ENCODE data around the gene UFC1.
"Not testable (repeated sequence)": the region's sequence is repeated elsewhere in the genome, so short reads cannot be mapped to it uniquely, and the experiment has no call there.

UFC1 gene

DNA sequence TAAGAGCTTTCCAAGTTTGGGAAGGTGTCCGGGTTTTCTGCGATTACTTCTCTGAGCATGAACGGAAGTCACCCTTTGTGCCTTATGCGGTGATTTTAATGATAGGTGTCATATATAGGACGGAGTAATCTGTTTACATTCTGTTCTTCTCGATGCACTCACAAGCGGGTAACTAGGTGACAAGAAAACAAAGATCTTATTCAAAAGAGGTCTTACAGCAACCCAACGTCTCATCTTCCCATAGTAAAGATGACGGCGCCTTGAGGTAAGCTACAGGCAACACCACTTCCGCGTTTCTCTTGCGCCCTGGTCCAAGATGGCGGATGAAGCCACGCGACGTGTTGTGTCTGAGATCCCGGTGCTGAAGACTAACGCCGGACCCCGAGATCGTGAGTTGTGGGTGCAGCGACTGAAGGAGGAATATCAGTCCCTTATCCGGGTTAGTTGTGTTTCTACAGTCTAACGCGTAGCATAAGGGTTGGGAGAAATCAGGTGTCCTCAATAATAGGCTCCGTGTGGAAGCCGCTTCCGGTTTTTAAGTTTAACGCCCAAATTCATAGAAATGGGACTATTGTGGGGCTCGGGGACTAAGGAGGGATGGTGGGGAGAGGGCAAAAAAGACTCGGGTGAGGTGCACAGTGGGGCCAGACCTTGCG lies at the start of gene UFC1:
Gene UFC1, plus strand, starts transcription at position 297 of the 656 bp plus-strand sequence. Its CDS starts 20 bp downstream, at position 317.
- DNase-seq (ENCODE audit: low spot score) = peak; percentile 90

DNA sequence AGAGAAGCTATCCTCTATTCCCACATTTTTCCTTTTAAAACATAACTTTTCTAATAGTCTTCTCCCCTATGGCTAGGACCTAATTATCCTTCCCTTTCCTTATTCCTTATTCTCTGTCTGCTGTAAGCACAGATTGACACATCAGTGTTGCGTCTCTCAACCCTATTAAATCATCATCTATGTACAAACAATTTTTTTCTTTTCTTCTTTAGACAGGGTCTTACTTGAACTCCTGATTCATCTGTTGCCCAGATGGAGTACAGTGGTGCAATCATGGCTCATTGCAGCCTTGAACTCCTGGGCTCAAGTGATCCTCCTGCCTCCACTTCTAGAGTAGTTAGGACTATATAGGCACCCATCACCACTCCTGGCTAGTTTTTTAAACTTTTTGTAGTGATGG lies 47.3 kb upstream of the UFC1 start:
- DNase-seq (ENCODE audit: low spot score) = no peak

DNA sequence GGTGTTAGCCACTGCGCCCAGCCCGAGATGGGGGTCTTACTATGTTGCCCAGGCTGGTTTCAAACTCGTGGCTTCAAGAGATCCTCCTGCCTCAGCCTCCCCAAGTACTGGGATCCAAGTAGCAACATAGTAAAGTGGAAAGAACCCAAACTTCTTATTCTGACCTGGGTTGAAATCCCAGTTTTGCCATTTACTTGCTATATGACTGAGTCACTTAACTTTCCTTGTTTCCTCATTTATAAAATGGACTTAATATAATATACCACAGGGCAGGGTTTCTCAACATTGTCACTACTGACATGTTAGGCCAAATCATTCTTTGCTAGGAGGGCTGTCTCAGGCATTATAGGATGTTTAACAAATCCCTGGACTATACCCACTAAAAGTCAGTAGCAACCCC lies 42.7 kb upstream of the UFC1 start:
- DNase-seq (ENCODE audit: low spot score) = no peak

DNA sequence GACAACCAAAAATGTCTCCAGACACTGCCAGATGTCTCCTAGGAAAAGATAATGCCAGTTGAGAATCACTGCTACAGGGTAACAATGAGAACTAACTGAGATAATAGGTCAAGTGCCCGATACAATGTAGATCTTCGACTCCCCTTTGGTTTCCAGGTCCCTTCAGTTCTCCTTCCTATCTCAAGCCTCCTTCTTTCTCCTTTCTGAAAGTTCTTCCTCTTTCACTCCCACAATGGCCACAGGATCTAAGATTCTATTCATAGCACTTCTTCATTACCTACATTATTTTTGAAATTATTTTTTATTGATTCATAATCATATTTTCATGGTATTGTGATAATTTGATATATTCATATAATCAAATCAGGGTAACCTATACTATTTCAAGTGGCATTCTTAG lies 42.3 kb upstream of the UFC1 start:
- no peak for DNase-seq (ENCODE audit: low spot score)

DNA sequence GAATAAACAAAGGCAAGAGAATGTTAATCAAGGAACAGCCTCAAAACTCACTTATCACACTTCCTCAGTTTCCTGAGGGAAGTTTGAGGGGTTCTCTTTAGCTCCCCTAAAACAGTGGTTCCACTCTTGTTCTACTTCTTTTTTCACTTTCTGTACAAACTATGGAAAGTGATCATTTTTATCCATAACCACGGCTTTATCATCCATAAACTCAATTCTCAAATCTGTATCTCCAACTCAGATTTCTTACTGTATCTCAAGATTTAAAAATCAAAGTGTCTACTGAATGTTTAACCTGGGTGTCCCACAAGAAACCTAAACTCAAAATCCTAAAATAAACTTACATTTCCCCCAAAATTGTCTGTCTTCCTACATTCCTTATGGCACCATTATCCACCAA lies 39.9 kb upstream of the UFC1 start:
- DNase-seq (ENCODE audit: low spot score) = no peak

DNA sequence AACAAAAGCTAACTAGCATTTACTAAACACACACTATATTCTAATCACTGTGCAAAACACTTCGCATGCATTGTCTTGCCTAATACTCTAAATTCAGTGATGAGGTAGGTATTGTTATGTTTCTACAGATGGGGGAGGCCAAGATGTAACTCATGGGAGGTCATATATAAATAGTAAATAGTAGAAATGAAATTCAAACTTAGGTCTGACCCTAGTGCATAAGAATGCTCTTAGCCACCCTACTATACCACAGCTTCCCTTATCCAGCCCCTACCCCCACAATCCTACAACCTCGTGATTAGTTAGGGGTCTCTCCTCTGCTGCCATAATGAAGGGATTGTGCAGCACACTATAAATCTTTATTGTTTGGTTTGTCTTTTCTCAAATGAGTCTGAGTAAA lies 39.2 kb upstream of the UFC1 start:
- DNase-seq (ENCODE audit: low spot score) = no peak

DNA sequence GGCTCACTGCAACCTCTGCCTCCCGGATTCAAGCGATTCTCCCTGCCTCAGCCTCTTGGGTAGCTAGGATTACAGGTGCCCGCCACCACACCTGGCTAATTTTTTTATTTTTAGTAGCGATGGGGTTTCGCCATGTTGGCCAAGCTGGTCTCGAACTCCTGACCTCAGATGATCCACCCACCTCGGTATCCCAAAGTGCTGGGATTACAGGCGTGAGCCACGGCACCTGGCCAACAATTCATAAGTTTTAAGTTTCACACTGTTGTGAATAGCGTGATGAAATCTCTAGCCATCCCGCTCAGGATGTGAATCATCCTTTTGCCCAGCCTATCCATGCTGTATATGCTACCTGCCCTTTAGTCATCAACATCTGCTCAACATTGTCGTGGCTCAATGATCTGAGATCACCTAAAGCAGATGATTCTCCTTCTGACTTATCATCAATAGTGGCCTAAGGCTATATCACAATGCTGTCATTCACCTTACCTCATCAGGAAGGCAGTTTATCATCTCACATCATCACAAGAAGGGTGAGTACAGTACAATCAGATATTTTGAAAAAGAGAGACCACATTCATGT lies 38.6 kb upstream of the UFC1 start:
- DNase-seq (ENCODE audit: low spot score) = no peak

DNA sequence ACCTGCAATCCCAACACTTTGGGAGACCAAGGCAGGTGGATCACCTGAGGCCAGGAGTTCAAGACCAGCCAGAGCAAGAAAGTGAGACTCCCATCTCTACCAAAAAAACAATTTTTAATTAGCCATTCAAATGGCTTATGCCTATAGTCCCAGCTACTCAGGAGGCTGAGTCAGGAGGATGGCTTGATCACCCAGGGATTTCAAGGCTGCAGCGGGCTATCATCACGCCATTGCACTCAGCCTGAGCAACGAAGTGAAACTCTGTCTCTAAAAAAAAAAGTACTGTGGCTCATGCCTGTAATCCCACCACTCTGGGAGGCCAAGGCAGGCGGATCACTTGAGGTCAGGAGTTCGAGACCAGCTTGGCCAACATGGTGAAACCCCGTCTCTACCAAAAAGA lies 37.8 kb upstream of the UFC1 start:
- DNase-seq (ENCODE audit: low spot score) = not testable (repeated sequence)

DNA sequence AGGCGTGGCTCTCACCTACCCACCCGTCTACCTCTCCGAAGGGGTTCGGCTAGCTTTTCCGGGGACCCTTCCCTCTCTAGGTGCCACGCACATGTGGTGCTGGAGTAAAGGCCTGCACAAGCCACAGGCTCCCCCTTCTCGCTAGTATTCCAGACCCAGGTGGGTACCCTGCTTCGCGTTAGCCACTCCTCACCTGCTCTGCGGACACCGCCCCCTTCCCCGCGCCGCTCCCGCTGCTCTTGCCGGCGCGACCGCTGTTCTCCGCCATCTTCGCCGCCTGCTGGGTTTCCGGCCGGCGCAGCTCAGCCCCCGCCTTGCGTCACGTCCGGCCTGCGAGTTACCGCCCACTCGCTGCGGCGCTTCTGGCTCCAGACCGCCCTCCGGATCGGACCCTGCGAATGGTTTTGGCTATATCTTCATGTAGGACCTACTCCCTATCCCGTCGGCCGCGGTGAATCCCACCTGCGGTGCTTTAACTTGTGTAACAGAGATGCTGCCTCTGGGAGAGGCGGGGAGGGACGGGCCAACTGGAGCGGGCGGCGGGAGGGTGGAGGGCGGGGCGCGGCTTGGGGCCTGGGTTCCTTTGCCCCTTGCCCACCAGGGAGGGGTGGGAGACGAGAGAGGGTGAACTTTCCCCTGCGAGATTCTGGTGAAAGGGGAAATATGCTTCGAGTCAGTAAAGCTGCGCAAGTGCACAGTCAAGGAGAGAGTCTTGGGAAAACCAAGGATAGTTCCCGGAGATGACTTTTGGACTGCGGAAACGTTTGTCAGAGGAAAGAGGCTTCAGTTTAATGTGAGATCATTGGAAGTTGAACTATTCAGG lies 35.8 kb upstream of the UFC1 start, which contains the start of the genes NIT1 and PFDN2:
Gene NIT1, plus strand, starts transcription at position 347 of the 823 bp plus-strand sequence. Its CDS starts 72 bp downstream, at position 419.
Gene PFDN2, minus strand, starts transcription at position 279 of the 823 bp plus-strand sequence. Its CDS starts 11 bp downstream, at position 268.
- DNase-seq (ENCODE audit: low spot score) = peak; percentile 88

DNA sequence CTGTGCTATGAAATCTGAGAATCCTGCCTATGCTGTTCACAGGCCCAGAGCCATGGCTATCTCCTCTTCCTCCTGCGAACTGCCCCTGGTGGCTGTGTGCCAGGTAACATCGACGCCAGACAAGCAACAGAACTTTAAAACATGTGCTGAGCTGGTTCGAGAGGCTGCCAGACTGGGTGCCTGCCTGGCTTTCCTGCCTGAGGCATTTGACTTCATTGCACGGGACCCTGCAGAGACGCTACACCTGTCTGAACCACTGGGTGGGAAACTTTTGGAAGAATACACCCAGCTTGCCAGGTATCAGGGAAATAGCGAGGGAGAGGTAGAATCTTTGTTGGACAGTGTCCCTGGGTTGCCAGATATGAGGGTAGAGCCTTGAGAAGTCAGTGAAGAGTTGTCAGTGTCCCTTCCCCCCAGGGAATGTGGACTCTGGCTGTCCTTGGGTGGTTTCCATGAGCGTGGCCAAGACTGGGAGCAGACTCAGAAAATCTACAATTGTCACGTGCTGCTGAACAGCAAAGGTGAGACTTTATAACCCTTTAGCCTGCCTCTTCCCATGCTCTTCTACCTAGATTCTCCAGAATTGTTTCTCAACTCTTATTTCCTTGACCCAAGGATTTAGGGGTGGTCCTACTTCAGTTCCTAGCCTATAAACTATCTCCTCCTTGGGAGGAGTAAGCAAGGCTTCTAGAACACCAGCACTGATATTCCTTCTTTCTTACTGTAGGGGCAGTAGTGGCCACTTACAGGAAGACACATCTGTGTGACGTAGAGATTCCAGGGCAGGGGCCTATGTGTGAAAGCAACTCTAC lies 34.5 kb upstream of the UFC1 start:
- peak; percentile 79 for DNase-seq (ENCODE audit: low spot score)

DNA sequence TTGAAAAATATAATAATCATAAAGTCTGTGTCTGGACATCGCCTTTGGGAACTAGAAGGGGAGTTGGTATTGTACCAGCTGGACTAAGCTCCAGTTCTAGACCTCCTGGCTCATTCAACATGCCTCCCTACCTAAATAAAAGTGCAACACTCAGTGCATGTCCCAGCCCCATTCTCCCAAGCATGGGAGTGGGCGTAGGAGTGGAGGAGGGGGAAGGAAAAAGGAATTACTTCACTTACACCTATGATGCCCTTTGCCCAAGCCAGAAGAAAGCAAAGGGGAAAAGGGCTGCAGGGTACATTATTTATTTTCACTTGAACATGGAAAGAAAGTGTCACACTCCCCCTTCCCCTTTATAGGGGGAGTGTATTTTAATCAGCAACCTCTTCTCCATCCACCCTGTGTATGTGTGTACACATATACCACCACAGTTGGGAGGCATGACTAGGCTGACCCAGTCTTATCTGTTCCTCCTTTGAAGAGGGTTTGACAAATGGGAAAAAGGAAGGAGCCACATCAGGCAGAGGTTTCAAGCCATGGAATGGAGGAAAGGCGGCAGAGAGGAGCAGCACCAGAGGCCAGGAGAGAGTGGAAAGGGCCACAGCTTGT lies 32.6 kb upstream of the UFC1 start:
- no peak for DNase-seq (ENCODE audit: low spot score)

DNA sequence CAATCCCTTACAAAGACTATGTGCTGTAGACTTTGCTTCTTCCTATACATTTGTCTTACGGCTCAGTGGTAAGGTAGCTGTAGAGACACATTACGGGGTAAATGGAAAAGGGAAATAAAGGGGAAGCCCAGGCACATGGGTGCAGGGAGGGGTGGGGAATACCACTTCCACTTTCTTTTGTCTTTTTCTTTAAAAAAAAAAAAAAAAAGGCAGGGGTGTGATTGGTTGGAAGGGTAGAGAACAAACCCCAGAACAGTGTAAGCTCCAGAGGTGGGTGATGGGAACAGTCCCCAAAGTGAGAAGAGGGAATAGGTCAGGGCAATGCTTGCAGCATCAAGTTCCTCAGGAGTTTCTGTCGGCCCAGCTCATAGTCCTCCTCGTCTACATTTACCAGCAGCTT lies 31.9 kb upstream of the UFC1 start:
- DNase-seq (ENCODE audit: low spot score) = no peak

DNA sequence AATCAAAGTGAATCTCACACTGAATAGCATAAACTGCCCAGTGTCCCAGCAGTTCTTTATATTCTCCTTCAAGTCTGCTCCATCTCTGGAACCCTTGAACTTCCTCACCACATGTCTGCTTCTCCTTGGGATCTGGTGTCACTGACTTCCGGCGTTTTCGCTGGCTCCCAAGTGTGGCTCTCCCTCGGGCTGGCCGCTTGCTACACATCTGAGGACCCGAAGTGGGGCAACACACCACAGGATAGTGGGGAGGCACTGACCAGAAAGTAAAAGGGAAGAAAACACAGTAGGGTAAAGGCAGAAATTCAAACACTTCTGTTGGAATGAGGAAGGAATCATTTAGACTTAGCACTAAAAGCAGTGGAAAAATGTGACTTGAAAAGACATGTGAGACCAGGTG lies 30.8 kb upstream of the UFC1 start:
- DNase-seq (ENCODE audit: low spot score) = no peak

DNA sequence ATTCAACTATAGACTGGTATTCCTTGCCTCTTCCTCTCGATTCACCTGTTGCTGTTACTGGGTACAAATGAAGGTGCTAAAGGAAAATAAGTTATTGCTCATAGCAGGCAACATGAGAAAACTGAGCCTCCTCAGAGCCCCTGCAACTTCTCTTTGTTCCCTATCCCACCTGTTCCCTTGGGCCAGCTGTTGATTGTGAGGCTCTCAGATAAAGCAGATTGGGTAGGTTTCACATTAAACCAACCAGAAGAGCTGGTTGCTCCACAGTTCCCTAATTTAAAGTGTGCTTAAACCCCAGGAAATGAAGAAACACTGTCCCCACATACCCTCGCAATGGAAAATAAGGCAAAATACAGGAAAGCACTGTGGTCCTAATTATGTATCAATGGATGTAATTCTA lies 26.1 kb upstream of the UFC1 start:
- no peak for DNase-seq (ENCODE audit: low spot score)

DNA sequence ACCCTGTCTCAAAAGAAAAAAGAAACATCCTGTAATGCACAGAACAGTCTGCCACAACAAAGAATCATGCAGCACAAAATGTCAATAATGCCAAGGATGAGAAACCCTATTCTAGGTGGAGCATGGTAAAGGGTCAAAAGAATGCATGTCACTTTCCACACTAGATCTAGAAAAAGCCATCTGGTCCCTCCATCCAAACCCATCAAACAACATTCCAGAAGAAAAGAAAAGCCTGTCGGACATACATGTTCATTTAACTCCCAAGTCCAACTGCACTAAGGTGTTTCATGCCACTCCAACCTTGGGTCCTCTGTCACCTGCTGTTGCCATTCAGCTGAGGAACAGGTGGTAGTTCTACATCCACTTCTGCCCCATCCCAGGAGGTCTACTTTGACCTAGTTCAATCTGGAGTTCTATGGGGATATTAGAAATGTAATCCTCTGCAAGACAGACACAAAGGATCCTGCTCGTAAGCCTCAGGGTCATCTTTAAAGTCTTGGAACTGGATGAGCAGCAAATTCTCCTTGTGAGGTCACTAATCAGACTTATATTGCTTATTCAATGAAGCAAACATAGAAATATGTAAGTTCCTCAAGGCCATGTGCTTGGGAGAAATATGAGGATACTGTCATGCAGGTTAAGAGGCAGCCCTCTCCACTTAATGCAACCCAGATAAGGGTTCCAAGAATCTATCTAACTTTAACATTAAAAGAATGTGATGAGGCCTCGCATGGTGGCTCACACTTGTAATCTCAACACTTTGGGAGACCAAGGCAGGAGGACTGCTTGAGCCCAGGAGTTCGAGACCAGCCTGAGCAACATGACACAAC lies 25.0 kb upstream of the UFC1 start:
- peak; percentile 16 for DNase-seq (ENCODE audit: low spot score)

DNA sequence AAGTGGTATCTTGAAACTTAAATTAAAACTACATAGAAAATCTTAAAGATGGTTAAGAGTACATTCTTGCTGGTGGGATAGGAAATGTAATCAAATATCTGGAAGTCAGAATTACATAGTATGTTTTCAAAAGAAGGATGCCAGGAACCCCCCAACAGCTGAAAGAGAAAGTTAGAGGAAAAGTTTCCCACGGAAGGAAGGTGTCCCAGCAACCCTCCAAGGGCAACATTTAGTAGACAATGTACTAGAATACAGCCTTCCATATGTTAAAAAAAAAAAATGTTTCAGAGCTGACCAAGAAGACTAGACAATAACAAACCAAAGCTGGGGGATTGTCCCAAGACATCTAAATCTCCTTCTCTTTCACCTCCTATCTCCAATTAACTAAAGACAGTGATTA lies 23.5 kb upstream of the UFC1 start:
- DNase-seq (ENCODE audit: low spot score) = no peak

DNA sequence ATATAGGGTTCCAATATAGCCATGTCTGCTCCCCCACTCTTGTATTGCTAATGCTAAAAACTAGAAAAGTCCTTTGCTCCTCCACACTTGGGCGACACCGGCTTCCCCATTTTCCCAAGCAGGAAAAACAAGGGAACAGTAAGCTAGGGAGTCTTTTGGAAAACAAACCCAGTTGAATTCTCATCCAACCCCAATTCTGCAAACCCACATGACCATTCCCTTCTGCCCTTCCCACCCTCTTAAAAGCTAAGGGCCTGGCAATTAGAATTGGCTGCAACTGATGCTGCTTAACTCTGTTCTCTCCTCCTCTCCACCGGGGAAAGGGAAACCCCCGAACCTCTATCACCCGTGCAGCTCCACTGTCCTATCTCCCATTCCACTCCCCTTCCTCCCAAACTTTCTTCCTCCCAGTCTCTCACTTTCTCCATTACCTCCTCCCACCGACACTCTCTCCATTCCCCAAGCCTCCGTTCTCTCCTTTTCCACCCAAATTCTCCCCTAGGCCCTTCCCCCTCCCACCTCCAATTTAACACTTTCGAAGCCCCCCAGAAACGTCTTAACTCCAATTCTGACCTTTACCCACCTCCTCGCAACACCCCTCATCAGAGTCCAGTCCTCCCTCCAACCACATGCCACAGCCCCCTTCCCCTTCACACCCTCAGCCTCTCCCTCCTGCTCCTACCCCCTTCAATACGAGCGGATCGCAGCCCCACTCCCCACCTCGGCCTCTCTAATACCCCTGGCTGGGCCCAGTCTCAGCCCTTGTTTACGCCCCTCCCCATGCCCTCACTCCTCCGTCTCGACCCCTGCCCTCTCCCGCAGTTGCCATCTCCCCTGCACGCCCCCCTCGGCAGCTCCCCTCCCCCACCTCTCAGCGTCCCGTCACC lies 22.0 kb upstream of the UFC1 start:
- DNase-seq (ENCODE audit: low spot score) = peak; percentile 23

DNA sequence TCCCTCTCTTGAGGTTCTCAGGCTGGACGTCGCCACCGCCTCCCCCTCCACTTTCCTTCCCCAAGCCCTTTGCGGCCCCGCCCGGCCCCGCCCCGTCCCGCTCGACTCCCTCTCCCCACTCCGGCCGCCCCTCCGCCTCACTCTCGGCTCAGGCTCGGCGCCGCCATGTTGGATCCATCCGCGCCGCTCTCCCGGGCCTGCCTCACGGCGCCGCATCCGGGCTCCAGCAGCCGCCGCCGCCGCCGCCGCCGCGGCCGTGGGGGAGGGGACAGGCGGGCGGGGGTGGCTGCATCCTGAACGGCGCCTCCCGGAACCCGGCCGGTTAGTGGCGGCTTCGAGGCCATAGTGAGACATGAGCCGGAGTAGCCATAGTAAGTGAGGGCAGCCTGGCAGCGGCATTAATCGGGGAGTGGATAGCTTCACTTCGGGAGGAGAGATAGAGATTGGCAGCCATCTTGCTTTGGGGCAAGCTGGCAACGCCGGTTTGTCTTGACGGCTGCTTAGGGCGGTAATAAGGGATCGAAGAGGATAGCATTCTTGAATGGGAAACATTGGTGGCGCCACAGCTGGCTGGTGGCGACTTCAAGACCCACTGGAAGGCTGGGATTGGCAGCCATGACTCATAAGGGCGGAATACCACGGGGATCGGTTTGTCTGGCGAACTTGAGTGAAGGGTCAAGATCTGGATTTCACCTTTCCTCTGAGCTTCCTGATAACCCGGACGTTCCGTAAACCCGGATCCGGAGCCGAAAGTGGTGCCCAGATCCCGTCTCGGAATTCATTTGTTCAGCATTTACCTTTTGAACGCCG lies 21.2 kb upstream of the UFC1 start, which contains the start of gene DEDD:
Gene DEDD, minus strand, starts transcription at position 258 of the 810 bp plus-strand sequence. CDS start 8,205 bp downstream, outside the sequence.
- DNase-seq (ENCODE audit: low spot score) = peak; percentile 91
